H1 (cell line): ENCODE results near the gene CAMTA1.

Experiments
- CTBP2 ChIP-seq: IDR thresholded peaks from 2 replicates; pipeline ENCODE4 v1.7.0; 2011; ENCODE audit warnings: borderline replicate concordance, mild to moderate bottlenecking, moderate library complexity, mixed read lengths, low read length; ENCODE audit not compliant: insufficient read depth, insufficient read length
- GABPA ChIP-seq: IDR thresholded peaks from 2 replicates; pipeline ENCODE4 v1.6.1; 2011; ENCODE audit warnings: mild to moderate bottlenecking, low read length, moderate library complexity, borderline replicate concordance; ENCODE audit not compliant: insufficient read depth
- NRF1 ChIP-seq: IDR thresholded peaks from 2 replicates; pipeline ENCODE4 v1.6.1; 2011; ENCODE audit warnings: mild to moderate bottlenecking, low read depth, low read length, improper control_type of control experiment
- POLR2A ChIP-seq, 2 experiments: IDR thresholded peaks; 1 replicate in 1 of 2; 2 replicates in 1 of 2; pipeline ENCODE4 v1.6.1; 2011; ENCODE audit warnings: low read depth in 2 of 2, low read length in 2 of 2, mild to moderate bottlenecking in 2 of 2; ENCODE audit errors: control extremely low read depth in 1 of 2
- RFX5 ChIP-seq: IDR thresholded peaks from 2 replicates; pipeline ENCODE4 v1.6.1; 2011; ENCODE audit warnings: low read depth, low read length, improper control_type of control experiment, borderline replicate concordance
- SIN3A ChIP-seq, 2 experiments: IDR thresholded peaks in 1 of 2; conservative IDR thresholded peaks in 1 of 2; 2 replicates each; pipeline ENCODE4 v1.6.1; 2011 to 2012; ENCODE audit warnings: low read length in 2 of 2, improper control_type of control experiment in 1 of 2, low read depth in 1 of 2, mild to moderate bottlenecking in 1 of 2
- TAF1 ChIP-seq: IDR thresholded peaks from 2 replicates; pipeline ENCODE4 v1.6.1; 2011; ENCODE audit warnings: mild to moderate bottlenecking, low read depth, low read length
- TEAD4 ChIP-seq: IDR thresholded peaks from 2 replicates; pipeline ENCODE4 v1.6.1; 2012; ENCODE audit warnings: low read depth, low read length, inconsistent platforms, mixed read lengths
- YY1 ChIP-seq: IDR thresholded peaks from 2 replicates; pipeline ENCODE4 v1.6.1; 2011; ENCODE audit warnings: low read depth, mild to moderate bottlenecking, low read length
- TF ChIP-seq, protein P1 (sequence below), 3 experiments: IDR thresholded peaks; 1 replicate in 2 of 3; 2 replicates in 1 of 3; pipeline versions ENCODE4 v1.5.1 to v1.6.1; 2011; ENCODE audit warnings: low read length in 3 of 3, mild to moderate bottlenecking in 3 of 3, inconsistent platforms in 2 of 3, low read depth in 1 of 3, moderate library complexity in 1 of 3; ENCODE audit not compliant: insufficient read depth in 1 of 3; ENCODE audit errors: control extremely low read depth in 1 of 3
- TF ChIP-seq, protein P2 (sequence below): IDR thresholded peaks from 2 replicates; pipeline ENCODE4 v1.6.1; 2012; ENCODE audit warnings: low read length, inconsistent platforms
- TF ChIP-seq, protein P3 (sequence below): IDR thresholded peaks from 2 replicates; pipeline ENCODE4 v1.6.1; 2012; ENCODE audit warnings: inconsistent platforms

DNA sequence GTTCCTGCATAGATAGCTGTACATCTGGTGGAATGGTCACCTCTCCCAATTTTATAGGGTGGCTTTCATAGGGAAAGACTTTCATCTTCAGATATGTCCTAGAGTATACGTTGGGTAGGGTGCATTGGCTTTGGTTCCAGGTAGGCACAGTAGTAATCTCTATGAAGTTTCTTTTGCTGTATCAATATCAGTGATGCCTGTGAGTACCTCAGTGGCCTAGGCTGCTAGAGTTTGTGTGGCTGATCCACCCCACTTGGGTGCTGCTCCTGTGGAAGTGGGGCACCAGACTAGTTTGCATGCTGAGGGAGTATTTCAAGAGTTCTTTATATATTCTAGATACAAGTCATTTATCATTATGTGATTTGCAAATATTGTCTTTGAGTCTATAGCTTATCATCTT is 615.3 kb downstream of the CAMTA1 start:
- TF ChIP-seq, protein P1, sequence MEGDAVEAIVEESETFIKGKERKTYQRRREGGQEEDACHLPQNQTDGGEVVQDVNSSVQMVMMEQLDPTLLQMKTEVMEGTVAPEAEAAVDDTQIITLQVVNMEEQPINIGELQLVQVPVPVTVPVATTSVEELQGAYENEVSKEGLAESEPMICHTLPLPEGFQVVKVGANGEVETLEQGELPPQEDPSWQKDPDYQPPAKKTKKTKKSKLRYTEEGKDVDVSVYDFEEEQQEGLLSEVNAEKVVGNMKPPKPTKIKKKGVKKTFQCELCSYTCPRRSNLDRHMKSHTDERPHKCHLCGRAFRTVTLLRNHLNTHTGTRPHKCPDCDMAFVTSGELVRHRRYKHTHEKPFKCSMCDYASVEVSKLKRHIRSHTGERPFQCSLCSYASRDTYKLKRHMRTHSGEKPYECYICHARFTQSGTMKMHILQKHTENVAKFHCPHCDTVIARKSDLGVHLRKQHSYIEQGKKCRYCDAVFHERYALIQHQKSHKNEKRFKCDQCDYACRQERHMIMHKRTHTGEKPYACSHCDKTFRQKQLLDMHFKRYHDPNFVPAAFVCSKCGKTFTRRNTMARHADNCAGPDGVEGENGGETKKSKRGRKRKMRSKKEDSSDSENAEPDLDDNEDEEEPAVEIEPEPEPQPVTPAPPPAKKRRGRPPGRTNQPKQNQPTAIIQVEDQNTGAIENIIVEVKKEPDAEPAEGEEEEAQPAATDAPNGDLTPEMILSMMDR (IDR thresholded peaks at IDR 0.05; ENCODE audit: control extremely low read depth in 1 of 3, insufficient read depth in 1 of 3, low read depth in 1 of 3, low read length in 3 of 3), result no peak
- TF ChIP-seq TAF1 (no peak), CTBP2 (no peak), NRF1 (no peak), POLR2A (IDR thresholded peaks at IDR 0.05; ENCODE audit: control extremely low read depth in 1 of 2, low read depth in 2 of 2, low read length in 2 of 2) (no peak), SIN3A (conservative IDR thresholded peaks at IDR 0.05 in 1 of 2, IDR thresholded peaks at IDR 0.05 in 1 of 2; ENCODE audit: low read depth in 1 of 2, low read length in 2 of 2) (no peak), TEAD4 (no peak), GABPA (no peak), YY1 (no peak), RFX5 (no peak)
- TF ChIP-seq, protein P2, sequence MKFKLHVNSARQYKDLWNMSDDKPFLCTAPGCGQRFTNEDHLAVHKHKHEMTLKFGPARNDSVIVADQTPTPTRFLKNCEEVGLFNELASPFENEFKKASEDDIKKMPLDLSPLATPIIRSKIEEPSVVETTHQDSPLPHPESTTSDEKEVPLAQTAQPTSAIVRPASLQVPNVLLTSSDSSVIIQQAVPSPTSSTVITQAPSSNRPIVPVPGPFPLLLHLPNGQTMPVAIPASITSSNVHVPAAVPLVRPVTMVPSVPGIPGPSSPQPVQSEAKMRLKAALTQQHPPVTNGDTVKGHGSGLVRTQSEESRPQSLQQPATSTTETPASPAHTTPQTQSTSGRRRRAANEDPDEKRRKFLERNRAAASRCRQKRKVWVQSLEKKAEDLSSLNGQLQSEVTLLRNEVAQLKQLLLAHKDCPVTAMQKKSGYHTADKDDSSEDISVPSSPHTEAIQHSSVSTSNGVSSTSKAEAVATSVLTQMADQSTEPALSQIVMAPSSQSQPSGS, result no peak
- TF ChIP-seq, protein P3, sequence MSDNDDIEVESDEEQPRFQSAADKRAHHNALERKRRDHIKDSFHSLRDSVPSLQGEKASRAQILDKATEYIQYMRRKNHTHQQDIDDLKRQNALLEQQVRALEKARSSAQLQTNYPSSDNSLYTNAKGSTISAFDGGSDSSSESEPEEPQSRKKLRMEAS, result no peak
